Mesenteric fat pad (tissue), 1 donor: ENCODE results near the gene VPS8. TPM values are rescaled to one million over a fixed set of nuclear protein-coding genes. Genes with fewer than 3 reads are reported as not detected.

Experiments
- DNase-seq: peaks from one replicate; pipeline ENCODE4 v3.0.0-alpha.2; 2020; ENCODE audit warnings: low spot score
- total RNA-seq: library from RNA; stranded (reverse); fragmentation: NEBNext Ultra II Directional; extraction: Animal tissue kit (Norgen Biotek cat#: 25700); gene quantifications from one replicate; pipeline ENCODE4 v1.2.1, GENCODE V29; 2021
- donor health status: DM: yes; HTN: yes; CAD: no.

Gene VPS8
- total RNA-seq, 1 donor from 2014 or later: 55.0 TPM

GRCh38 chr3:185087419-185087818 is 275.5 kb downstream of the VPS8 start:
- DNase-seq: no peak

GRCh38 chr3:185089343-185089742 is 277.4 kb downstream of the VPS8 start:
- no peak for DNase-seq

GRCh38 chr3:185089751-185090150 is 277.8 kb downstream of the VPS8 start:
- DNase-seq: no peak

- no peak for DNase-seq
Measured at GRCh38 chr3:185090811-185091210, 278.8 kb downstream of the VPS8 start.

- no peak for DNase-seq
Measured at GRCh38 chr3:185093116-185093515, 281.1 kb downstream of the VPS8 start.

GRCh38 chr3:185094697-185095096 is 282.7 kb downstream of the VPS8 start:
- no peak for DNase-seq

Other genes starting within 250 kb of the VPS8 start
- gene MAGEF1, start 100.1 kb upstream of the VPS8 start, total RNA-seq: 18.9 TPM